Amniotic epithelial cell (primary cell): ENCODE data around the gene PIK3IP1.

Experiments used
- DNase-seq: peaks from one replicate; pipeline ENCODE4 v3.0.0-alpha.2; 2010; ENCODE audit warnings: low read depth

The PIK3IP1 gene

DNA sequence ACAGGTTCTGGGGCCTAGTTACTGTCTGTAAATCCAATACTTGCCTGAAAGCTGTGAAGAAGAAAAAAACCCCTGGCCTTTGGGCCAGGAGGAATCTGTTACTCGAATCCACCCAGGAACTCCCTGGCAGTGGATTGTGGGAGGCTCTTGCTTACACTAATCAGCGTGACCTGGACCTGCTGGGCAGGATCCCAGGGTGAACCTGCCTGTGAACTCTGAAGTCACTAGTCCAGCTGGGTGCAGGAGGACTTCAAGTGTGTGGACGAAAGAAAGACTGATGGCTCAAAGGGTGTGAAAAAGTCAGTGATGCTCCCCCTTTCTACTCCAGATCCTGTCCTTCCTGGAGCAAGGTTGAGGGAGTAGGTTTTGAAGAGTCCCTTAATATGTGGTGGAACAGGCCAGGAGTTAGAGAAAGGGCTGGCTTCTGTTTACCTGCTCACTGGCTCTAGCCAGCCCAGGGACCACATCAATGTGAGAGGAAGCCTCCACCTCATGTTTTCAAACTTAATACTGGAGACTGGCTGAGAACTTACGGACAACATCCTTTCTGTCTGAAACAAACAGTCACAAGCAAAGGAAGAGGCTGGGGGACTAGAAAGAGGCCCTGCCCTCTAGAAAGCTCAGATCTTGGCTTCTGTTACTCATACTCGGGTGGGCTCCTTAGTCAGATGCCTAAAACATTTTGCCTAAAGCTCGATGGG lies 13.5 kb downstream of the PIK3IP1 start:
- no peak for DNase-seq

DNA sequence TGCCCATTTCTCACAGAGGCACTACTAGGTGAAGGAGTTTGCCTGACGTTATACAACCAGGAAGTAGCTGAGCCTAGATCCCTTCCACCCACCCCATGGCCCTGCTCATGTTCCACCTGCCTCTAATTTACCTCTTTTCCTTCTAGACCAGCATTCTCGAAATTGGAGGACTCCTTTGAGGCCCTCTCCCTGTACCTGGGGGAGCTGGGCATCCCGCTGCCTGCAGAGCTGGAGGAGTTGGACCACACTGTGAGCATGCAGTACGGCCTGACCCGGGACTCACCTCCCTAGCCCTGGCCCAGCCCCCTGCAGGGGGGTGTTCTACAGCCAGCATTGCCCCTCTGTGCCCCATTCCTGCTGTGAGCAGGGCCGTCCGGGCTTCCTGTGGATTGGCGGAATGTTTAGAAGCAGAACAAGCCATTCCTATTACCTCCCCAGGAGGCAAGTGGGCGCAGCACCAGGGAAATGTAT lies 14.1 kb downstream of the PIK3IP1 start:
- DNase-seq, result no peak

DNA sequence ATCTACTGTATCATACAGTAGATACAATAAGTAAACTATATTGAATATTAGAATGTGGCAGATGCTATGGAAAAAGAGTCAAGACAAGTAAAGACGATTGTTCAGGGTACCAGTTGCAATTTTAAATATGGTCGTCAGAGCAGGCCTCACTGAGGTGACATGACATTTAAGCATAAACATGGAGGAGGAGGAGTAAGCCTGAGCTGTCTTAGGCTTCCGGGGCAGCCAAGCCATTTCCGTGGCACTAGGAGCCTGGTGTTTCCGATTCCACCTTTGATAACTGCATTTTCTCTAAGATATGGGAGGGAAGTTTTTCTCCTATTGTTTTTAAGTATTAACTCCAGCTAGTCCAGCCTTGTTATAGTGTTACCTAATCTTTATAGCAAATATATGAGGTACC lies 14.5 kb downstream of the PIK3IP1 start:
- DNase-seq, result no peak

DNA sequence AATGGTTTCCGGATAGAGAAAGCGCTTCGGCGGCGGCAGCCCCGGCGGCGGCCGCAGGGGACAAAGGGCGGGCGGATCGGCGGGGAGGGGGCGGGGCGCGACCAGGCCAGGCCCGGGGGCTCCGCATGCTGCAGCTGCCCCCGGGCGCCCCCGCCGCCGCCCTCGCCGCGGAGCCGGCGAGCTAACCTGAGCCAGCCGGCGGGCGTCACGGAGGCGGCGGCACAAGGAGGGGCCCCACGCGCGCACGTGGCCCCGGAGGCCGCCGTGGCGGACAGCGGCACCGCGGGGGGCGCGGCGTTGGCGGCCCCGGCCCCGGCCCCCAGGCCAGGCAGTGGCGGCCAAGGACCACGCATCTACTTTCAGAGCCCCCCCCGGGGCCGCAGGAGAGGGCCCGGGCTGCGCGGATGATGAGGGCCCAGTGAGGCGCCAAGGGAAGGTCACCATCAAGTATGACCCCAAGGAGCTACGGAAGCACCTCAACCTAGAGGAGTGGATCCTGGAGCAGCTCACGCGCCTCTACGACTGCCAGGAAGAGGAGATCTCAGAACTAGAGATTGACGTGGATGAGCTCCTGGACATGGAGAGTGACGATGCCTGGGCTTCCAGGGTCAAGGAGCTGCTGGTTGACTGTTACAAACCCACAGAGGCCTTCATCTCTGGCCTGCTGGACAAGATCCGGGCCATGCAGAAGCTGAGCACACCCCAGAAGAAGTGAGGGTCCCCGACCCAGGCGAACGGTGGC lies 15.7 kb downstream of the PIK3IP1 start:
- no peak for DNase-seq

DNA sequence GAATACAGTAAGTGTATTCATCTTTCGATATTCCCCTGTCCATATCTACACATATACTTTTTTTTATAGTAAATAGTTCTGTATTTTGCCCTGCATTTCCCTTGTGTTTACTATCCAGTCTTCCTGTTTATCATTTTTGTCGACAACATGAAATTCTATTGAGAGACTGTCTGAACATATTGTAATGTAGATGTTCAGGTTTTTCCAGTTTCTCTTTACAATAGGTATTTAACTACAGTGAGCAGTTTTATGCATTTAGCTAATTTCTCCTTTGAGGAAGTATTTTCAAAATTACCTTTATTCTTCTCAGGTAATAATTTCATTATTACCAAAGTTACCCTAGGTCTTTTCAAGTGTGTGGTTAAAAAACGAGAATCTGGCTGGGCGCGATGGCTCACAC lies 16.7 kb downstream of the PIK3IP1 start:
- DNase-seq, result no peak

DNA sequence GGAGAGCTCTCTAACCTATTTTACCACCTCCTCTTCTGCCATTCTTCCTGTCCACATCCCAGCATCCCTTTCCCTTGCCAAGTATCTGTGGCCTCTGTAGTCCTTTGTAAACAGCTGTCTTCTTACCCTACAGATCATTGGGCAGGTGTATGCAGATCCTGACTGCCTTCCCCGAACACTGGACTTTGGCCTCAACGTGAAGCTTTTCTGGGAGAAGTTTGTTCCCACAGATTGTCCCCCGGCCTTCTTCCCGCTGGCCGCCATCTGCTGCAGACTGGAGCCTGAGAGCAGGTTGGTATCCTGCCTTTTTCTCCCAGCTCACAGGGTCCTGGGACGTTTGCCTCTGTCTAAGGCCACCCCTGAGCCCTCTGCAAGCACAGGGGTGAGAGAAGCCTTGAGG lies 17.3 kb downstream of the PIK3IP1 start:
- DNase-seq, result no peak

DNA sequence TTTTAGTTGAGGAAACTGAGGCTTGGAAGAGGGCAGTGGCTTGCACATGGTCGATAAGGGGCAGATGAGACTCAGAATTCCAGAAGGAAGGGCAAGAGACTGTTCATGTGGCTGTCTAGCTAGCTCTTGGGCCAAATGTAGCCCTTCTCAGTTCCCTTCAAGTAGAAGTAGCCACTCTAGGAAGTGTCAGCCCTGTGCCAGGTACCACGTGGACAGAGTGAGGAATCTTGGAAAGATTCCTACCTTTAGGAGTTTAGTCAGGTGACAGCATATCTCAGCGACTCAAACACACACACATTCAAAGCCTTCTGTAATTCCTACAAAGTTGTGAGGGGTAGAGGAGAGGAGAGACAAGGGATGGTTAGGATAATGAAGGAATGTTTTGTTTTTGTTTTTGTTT lies 18.3 kb downstream of the PIK3IP1 start:
- no peak for DNase-seq

DNA sequence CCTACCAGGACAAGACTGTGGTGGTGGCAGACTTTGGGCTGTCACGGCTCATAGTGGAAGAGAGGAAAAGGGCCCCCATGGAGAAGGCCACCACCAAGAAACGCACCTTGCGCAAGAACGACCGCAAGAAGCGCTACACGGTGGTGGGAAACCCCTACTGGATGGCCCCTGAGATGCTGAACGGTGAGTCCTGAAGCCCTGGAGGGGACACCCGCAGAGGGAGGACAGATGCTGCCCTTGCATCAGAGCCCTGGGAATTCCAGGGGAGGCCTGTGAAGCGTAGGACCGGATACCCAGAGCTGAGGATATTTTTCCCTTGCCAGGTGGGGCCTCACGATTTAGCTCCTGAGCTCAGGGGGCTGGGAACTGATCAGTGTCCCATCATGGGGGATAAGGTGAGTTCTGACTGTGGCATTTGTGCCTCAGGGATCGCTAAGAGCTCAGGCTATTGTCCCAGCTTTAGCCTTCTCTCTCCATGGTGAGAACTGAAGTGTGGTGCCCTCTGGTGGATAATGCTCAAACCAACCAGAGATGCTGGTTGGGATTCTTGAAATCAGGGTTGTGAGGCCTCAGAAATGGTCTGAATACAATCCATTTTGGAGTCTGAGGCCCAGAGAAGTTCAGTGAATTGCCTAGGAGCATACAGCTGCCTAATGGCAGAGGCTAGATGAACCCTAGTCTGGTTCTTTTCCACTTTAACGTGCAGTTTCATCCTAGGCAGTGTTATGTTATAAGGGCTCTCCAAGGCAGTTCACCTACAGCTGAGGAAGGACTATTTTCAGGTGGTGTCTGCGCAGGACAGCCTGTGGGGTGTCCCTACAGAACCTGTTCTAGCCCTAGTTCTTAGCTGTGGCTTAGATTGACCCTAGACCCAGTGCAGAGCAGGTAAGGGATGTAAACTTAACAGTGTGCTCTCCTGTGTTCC lies 19.5 kb downstream of the PIK3IP1 start:
- DNase-seq, result peak; percentile 55

DNA sequence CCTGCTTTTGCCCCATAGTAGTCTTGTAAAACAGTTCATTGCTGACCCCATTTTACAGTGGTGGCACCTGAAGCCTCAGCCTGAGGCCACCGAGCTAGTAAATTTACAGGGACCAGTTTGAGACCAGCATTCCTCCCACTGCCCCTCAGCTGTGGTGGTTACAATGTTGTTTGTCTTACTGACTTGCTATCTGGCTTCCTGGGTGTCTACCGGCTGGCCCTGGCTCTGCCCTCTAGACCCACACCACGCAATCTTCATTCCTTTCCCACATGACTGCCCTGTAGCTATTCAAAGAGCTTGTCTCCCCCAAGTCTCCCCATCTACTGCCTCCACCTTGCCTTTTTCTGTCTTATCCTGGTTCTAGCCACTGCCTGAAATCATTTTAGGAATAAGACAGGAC lies 20.8 kb downstream of the PIK3IP1 start:
- DNase-seq, result peak; percentile 58

DNA sequence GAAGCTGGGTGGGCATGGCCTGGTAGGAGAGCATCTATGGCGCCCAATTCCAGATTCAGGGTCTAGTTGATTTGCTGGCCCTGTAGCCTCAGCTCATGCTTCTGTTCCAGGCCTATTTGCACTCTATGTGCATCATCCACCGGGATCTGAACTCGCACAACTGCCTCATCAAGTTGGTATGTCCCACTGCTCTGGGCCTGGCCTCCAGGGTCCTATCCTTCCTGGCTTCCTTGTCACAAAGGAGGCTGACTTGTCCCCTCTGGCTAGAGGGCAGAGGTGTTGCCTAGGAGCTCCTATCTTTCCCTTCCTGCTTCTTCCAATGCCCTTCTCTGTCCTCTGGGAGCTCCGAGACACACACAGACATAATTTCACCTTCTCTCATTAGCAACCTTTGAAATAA lies 21.3 kb downstream of the PIK3IP1 start:
- DNase-seq, result no peak

DNA sequence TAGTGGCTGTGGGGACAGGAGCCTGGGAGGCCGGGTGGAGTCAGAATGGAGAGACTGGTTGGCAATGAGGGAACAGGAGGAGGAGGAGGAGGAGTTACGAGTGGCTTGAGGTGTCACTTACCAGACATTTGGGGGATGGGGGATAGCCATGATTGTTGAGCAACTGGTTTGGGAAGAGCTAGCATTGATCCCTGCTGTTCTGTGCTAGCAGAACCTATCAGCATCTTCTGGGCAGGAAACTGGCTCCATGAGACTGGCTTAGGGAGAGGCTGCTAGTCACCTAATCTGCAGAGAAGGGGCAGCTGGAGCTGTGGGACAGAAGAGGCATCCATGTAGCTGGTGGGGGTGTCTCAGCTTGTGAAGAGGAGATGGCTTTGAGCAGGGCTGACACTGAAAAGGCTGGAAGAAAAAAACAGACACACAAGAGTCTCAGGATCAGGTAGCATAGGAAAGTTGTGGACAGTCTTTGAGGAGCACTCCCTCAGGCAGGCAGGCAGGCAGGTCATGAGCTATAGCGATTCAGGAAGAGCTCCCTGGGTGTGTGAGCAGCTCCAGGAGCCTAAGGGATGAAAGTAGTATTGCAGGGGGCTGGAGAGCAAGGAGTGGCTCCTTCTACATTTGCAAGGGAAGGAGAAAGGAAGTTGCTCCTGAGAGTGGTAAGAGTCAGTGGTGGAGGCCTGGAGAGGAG lies 22.3 kb downstream of the PIK3IP1 start:
- DNase-seq, result no peak

DNA sequence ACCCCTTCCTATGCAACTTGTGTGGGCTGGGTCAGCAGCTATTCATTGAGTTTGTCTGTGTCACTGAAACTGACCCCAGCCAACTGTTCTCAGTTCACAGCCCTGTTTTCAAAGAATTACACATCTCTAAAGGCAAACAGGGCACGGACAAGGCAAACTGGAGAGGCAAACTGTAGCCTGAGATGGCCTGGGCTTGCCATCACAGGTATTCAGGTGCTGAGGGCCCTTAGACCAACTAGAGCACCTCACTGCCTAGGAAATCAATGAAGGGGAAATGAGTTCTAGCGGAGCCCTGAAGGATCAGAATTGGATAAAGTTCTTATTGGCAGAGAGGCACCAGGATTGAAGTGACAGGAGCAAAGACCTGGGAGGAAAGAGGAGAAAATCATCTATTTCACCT lies 24.0 kb downstream of the PIK3IP1 start:
- DNase-seq, result no peak

DNA sequence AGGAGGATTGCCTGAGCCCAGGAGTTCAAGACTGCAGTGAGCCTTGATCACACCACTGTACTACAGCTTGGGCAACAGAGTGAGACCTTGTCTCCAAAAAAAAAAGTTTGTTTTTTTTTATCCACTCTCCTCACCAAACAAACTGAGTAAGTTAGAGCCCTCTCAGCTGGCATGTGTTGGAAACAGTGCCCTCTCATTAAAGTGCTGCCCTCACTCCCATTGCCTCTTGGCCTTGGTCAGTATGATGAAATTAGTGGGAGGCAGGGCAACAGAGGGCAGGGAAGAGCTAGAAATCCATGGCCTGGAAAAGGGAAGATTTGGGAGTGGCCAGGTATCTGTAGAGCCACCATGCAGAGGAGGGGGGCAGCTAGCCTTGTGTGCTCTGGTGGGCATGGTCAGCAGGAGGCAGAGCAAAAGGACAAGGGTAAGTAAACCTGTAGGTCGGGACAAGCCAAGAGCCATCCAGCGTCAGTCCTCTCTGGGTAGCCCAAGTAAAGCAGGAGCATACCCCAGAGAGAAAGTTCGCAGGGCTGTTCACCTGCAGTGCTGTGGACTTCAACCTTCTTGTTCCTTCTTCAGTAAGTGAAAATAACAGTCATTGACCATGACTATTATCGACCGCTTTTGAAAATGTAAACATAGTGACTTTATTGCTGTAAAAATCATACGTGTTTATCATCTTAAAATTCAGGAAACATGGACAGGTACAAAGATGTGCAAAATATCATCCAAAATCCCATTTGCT lies 28.2 kb downstream of the PIK3IP1 start:
- no peak for DNase-seq

DNA sequence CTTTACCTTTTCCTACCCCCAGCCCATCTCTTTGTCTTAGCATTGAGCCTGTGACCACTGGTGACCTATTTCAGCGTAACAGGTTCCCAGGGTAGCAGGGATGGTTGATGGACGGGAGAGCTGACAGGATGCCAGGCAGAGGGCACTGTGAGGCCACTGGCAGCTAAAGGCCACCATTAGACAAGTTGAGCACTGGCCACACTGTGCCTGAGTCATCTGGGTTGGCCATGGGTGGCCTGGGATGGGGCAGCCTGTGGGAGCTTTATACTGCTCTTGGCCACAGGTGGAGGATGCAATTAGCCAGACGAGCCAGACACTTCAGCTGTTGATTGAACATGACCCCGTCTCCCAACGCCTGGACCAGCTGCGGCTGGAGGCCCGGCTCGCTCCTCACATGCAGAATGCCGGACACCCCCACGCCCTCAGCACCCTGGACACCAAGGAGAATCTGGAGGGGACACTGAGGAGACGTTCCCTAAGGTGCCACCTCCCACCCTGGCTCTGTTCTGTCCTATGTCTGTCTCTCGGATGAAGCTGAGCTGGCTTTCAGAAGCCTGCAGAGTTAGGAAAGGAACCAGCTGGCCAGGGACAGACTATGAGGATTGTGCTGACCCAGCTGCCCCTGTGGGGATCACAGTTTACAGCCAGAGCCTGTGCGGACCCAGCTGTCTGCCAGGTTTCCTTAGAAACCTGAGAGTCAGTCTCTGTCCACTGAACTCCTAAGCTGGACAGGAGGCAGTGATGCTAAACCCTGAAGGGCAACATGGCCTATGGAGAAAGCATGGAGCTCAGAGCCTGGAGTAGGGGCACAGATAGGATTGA lies 29.8 kb downstream of the PIK3IP1 start:
- DNase-seq, result no peak

DNA sequence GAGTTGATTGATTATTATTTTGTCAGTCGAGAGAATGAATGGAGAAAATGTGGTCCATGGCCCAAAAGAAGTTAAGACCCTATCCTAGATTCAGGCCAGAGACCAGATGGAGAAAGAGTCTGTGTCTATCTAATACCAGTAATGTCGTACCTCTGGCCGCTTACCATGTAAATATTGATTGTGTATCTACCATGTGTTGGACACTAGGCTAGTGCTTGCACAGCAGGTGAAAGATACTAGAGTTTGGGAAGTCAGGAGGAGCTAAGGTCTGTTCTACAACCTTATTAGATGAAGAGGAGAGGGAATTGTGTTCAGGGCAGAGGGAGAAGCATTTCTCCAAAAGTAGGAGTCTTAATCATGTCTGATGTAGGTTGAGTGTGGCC lies 31.8 kb downstream of the PIK3IP1 start:
- no peak for DNase-seq

DNA sequence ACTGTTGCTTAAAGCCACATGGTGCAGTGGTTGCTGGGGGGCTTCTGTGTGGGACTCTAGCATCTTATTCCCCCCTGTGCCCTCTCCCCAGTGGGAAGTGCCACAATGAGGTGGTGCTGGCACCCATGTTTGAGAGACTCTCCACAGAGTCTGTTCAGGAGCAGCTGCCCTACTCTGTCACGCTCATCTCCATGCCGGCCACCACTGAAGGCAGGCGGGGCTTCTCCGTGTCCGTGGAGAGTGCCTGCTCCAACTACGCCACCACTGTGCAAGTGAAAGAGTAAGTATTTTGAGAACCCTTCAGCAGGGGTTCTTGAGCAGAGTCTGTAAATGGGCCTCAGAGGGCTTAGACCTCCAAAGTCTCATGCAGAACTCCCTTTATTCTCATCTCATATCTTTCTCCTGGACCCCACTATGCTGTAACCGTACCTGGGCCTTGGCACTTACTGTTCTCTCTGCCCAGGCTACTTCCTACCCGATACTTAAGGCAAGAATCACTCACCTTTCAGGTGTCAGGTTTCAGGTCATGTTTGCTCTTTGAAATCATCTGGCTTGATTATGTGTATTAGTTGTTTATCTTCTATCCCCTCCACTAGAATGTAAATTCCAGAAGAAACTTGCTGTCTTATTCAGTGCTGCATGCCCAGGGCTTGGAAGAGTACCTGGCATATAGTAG lies 32.4 kb downstream of the PIK3IP1 start:
- DNase-seq, result no peak

DNA sequence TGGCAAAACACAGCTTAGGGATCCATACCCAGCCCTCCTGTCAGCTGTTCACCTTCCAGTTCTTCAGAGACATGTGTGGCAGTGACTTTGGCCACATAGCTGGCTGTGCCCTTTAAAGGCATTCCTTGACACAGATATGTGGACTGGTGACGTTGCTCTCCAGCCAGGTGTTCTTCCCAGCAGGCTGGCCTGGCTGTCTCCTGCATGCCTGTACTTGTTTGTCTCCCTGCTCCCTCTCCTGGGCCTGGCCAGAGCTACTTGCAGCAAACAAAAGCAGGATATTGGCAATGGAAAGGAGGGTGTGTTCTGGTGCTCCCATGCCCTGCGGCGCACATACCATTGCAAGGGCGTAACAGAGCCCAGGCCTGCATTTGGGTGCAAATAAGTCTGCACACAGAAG lies 38.3 kb downstream of the PIK3IP1 start:
- no peak for DNase-seq

DNA sequence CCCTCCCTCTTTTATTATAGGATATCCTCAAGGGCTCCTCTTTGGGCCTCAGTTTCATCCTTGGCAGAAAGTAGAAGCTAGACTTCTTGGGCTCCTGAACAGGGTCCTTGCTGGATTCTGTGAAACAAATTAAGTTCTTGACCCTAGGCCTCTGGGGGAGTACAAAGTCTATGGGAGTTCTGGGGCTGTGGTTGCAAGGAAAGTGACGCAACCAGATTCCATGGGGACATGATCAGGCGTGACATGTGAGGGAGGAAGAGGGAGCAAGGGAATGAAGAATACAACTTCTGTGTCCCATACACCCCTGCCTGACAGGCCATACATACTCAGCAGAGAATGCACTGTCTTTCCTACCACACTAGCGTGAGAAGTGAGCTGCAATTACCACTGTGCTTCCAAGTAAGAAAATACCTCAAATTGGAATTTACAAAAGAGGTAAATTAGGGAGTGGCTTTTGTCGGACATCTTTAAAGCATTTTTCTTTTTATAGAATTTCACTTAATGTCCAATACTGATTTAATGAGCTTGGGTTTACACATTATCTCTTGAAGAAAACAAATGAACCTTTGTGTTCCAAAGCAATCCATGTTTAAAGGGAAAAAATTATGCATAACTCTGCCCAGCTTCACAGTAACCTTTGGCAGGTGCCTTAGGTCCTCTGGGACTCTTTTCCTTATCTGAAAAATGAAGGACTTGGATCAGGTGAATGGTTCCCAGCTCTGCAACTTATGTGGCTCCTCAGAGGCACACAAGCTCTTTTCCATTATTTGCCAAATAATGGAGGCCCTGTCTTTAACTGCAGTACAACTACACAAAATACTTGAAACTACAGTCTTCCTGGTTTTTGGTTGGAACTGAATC lies 41.3 kb downstream of the PIK3IP1 start:
- peak; percentile 51 for DNase-seq
